Stomach (tissue), 4 donors: Measurements from ENCODE around the gene BCL6B.

Source experiments
- POLR2A ChIP-seq, 4 donors: fragments of 450-650 bp; IDR thresholded peaks; one replicate each; pipeline ENCODE4 v1.6.1; 2016; ENCODE audit warnings: antibody characterized with exemption in 4 of 4, control low read depth in 2 of 4, mild to moderate bottlenecking in 1 of 4, moderate library complexity in 1 of 4
- POLR2AphosphoS5 ChIP-seq, 3 donors: sonication (generic); formaldehyde crosslinking; IDR thresholded peaks; one replicate each; pipeline ENCODE4 v1.6.1; 2016; ENCODE audit warnings: antibody characterized with exemption in 3 of 3
- TF ChIP-seq, protein P1 (sequence below), 7 experiments: fragments of 450-650 bp in 4 of 7; fragments of 200-600 bp in 3 of 7; sonication (generic) in 3 of 7; IDR thresholded peaks; one replicate each; pipeline ENCODE4 v1.5.1; 2016 to 2019; ENCODE audit warnings: antibody characterized with exemption in 7 of 7, control low read depth in 2 of 7, mild to moderate bottlenecking in 1 of 7

DNA sequence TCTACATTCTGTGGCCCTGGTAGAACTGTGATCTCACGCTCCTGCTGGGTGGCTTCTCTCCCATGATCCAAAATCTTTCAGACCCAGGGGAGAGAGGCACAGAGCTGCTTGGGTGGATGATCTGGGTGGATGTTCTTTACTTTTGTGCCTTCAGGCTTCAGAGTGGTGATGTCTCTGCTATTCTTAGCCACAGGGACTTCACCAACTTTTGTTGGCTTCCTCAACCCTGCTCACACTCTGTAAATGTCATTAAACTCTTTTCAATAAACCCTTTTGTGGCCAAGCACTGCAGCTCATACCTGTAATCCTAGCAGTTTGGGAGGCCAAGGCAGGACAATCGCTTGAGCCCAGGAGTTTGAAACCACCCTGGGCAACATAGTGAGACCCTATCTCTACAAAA lies 49.6 kb downstream of the BCL6B start:
- TF ChIP-seq POLR2AphosphoS5 (IDR thresholded peaks at IDR 0.05) (no peak), POLR2A (IDR thresholded peaks at IDR 0.05) (no peak)
- TF ChIP-seq, protein P1, sequence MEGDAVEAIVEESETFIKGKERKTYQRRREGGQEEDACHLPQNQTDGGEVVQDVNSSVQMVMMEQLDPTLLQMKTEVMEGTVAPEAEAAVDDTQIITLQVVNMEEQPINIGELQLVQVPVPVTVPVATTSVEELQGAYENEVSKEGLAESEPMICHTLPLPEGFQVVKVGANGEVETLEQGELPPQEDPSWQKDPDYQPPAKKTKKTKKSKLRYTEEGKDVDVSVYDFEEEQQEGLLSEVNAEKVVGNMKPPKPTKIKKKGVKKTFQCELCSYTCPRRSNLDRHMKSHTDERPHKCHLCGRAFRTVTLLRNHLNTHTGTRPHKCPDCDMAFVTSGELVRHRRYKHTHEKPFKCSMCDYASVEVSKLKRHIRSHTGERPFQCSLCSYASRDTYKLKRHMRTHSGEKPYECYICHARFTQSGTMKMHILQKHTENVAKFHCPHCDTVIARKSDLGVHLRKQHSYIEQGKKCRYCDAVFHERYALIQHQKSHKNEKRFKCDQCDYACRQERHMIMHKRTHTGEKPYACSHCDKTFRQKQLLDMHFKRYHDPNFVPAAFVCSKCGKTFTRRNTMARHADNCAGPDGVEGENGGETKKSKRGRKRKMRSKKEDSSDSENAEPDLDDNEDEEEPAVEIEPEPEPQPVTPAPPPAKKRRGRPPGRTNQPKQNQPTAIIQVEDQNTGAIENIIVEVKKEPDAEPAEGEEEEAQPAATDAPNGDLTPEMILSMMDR (IDR thresholded peaks at IDR 0.05), result no peak
